PC-3 (cell line): ENCODE results near the gene HOXA6. TPM values are rescaled to one million over a fixed set of nuclear protein-coding genes. Genes with fewer than 3 reads are reported as not detected.

ENCODE experiments used
- ATAC-seq: fragments of 200-7000 bp; cut with Tn5 transposase; 2 replicates; pipeline ENCODE4 v1.9.1; 2020; ENCODE audit warnings: mild to moderate bottlenecking, moderate library complexity
- BruUV-seq: library from RNA; stranded (reverse); fragments of 400-500 nt; replicated peaks from 2 replicates; lab custom pipeline; 2021; lab: Mats Ljungman, UMichigan
- CTCF ChIA-PET: fragments of 300-600 bp; sonication (Branson Sonifier 250); formaldehyde crosslinking; loops from one replicate; lab custom pipeline; 2022; ENCODE audit warnings: antibody characterized with exemption; lab: Charles Lee
- POLR2A ChIA-PET: fragments of 300-600 bp; sonication (Branson Sonifier 250); formaldehyde crosslinking; loops from one replicate; lab custom pipeline; 2022; ENCODE audit warnings: antibody characterized with exemption; ENCODE audit not compliant: unreplicated experiment; lab: Charles Lee
- DNase-seq: peaks from one replicate; pipeline ENCODE4 v3.0.0-alpha.2; 2015
- H2AFZ ChIP-seq: fragments of 300-600 bp; sonication (generic); 2 replicates; pipeline ENCODE4 v1.6.0; 2016; ENCODE audit warnings: antibody characterized with exemption, low read length
- H3F3A ChIP-seq: fragments of 300-600 bp; sonication (generic); one replicate; pipeline ENCODE4 v1.6.0; 2017; ENCODE audit warnings: antibody characterized with exemption, low read length, control low read depth, mild to moderate bottlenecking; ENCODE audit not compliant: unreplicated experiment
- H3K27ac ChIP-seq: fragments of 300-600 bp; sonication (generic); 2 replicates; pipeline ENCODE4 v1.5.1; 2016; ENCODE audit warnings: mild to moderate bottlenecking, low read length
- H3K27me3 ChIP-seq: fragments of 300-600 bp; sonication (generic); 2 replicates; pipeline ENCODE4 v1.6.1; 2016; ENCODE audit warnings: low read length, mixed read lengths
- H3K36me3 ChIP-seq: fragments of 300-600 bp; sonication (generic); 2 replicates; pipeline ENCODE4 v1.6.1; 2016; ENCODE audit warnings: low read depth, mixed run types, low read length, mixed read lengths
- H3K4me1 ChIP-seq: fragments of 300-600 bp; sonication (generic); 2 replicates; pipeline ENCODE4 v1.5.1; 2016; ENCODE audit warnings: low read length; ENCODE audit not compliant: insufficient read depth
- H3K4me2 ChIP-seq: fragments of 300-600 bp; sonication (generic); 2 replicates; pipeline ENCODE4 v1.6.0; 2016; ENCODE audit warnings: low read length
- H3K4me3 ChIP-seq: fragments of 300-600 bp; sonication (generic); 2 replicates; pipeline ENCODE4 v1.5.1; 2016; ENCODE audit warnings: mild to moderate bottlenecking, low read length, mixed read lengths
- H3K79me2 ChIP-seq: fragments of 300-600 bp; sonication (generic); 2 replicates; pipeline ENCODE4 v1.6.1; 2017; ENCODE audit warnings: low read length, mixed read lengths
- H3K9ac ChIP-seq: fragments of 300-600 bp; sonication (generic); 2 replicates; pipeline ENCODE4 v1.6.0; 2016; ENCODE audit warnings: mild to moderate bottlenecking, low read length
- H3K9me2 ChIP-seq: fragments of 300-600 bp; sonication (generic); replicated peaks from 2 replicates; pipeline ENCODE4 v1.6.1; 2016; ENCODE audit warnings: mixed run types, low read length, mixed read lengths
- H3K9me3 ChIP-seq: fragments of 300-600 bp; sonication (generic); 2 replicates; pipeline ENCODE4 v1.6.1; 2016; ENCODE audit warnings: low read length, mixed read lengths
- H4K20me1 ChIP-seq: fragments of 300-600 bp; sonication (generic); 2 replicates; pipeline ENCODE4 v1.6.1; 2016; ENCODE audit warnings: low read length, mixed read lengths
- EZH2 ChIP-seq: fragments of 300-600 bp; sonication (generic); IDR thresholded peaks from one replicate; pipeline ENCODE4 v1.6.1; 2017; ENCODE audit warnings: antibody characterized with exemption, mild to moderate bottlenecking, low read length; ENCODE audit not compliant: unreplicated experiment
- EZH2phosphoT487 ChIP-seq: fragments of 300-600 bp; sonication (generic); IDR thresholded peaks from 2 replicates; pipeline ENCODE4 v1.6.1; 2018; ENCODE audit warnings: mild to moderate bottlenecking, antibody characterized with exemption, low read length, borderline replicate concordance
- intact Hi-C: fragments of 100-400 bp; cut with micrococcal nuclease; formaldehyde crosslinking; loops from 2 replicates; pipeline ENCODE4 v1.9.0; 2023
- total RNA-seq: library from RNA; depleted of rRNA; stranded (reverse); fragments of >200 nt; gene quantifications from 2 replicates; pipeline ENCODE4 v1.2.3, GENCODE V29; 2014
- TF ChIP-seq, protein P1 (sequence below): fragments of 300-600 bp; sonication (generic); conservative IDR thresholded peaks from 2 replicates; pipeline ENCODE4 v1.5.1; 2017; ENCODE audit warnings: antibody characterized with exemption, low read depth, mild to moderate bottlenecking, low read length

Gene HOXA6
- total RNA-seq, 1 experiment from 2014 or later, result 8.3 TPM

DNA sequence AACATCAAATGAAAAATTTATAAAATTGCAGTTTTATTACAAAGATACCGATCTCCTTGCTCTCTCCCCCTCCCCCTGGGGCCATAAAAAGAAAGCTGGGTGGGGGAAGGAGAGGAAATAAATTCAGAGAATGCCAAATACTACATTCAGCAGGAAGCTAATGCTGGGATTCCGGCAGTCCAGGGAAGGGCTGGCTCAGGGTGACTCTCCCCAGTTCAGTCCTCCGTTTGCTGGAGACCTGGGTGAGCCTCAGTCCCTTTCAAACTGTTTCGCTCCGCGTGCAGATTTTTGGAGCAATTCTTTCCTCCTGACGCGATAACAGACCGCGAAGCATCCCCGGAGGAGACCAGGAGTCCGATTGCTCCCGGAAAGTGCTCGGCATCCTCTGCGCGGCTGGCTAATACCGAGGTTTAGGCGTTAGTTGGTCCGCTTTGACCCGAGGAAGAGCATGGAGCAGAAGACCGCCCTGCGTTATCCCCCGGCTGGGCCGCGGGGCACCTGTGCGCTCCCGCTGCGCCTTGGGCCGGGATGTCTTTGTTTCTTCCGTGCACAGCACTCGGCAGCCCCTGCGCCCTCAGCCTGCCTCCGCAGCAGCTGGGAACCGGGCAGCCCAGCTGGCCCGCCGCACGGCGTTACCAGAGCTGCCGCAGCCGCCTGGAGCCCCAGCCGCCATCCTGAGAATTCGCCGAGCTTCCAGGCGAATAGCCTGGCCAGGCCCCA, 41.2 kb downstream of the HOXA6 start:
- no TSS peak for BruUV-seq
- Histone ChIP-seq H2AFZ (no peak overlapping the region), H3K27ac (no peak overlapping the region), H3K9ac (no peak overlapping the region), H3K9me2 (no peaks in the 10 kb centered on the region), H3F3A (no peaks in the 10 kb centered on the region), H3K4me3 (no peak overlapping the region), H3K4me1 (peaks cover 22% of the 10 kb centered on the region), H3K79me2 (peaks cover 19% of the 10 kb centered on the region), H3K27me3 (no peaks in the 10 kb centered on the region), H4K20me1 (no peaks in the 10 kb centered on the region), H3K36me3 (no peaks in the 10 kb centered on the region), H3K9me3 (no peaks in the 10 kb centered on the region), H3K4me2 (no peak overlapping the region)
- DNase-seq (no peak), ATAC-seq (no peak)
- intact Hi-C loops, result no loop called here
- ChIA-PET POLR2A (no interaction called here), CTCF (no interaction called here)
- TF ChIP-seq EZH2phosphoT487 (no peak), EZH2 (no peak)
- TF ChIP-seq, protein P1, sequence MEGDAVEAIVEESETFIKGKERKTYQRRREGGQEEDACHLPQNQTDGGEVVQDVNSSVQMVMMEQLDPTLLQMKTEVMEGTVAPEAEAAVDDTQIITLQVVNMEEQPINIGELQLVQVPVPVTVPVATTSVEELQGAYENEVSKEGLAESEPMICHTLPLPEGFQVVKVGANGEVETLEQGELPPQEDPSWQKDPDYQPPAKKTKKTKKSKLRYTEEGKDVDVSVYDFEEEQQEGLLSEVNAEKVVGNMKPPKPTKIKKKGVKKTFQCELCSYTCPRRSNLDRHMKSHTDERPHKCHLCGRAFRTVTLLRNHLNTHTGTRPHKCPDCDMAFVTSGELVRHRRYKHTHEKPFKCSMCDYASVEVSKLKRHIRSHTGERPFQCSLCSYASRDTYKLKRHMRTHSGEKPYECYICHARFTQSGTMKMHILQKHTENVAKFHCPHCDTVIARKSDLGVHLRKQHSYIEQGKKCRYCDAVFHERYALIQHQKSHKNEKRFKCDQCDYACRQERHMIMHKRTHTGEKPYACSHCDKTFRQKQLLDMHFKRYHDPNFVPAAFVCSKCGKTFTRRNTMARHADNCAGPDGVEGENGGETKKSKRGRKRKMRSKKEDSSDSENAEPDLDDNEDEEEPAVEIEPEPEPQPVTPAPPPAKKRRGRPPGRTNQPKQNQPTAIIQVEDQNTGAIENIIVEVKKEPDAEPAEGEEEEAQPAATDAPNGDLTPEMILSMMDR, result no peak

DNA sequence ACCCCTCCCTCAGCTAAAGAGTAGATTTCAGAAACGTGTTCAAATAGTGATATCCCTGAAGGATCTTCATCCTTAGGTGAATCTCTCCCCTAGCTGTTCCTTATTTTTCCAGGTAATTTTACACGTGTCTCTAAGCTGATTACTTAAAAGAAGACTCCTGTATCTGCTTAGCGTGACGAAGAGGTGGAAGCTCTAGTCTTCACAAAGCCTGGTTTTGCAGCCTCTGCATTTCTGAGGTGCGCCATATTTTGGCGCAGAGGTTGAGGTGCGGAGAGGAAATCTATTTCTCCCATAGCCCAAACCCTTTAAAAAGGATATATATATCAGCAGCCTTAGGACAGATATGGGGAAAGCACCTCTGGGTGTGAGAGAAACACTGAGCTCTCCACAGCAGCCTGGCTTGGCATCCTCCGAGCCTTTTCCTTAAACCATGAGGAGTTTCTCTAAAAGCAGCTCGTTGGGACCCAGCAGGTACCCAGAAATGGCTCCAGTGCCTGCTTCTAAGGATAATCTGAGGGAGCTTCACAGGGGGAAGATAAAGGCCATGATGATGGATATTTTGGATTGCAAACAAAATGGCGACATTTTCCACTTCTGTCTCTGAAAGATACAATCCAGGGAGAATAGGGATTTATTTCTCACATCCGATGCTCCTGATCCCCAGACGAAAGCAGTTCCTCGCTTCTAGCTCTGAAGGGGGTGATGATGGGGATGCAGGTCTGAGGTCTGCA, 42.1 kb downstream of the HOXA6 start:
- ChIA-PET POLR2A (no interaction called here), CTCF (no interaction called here)
- Histone ChIP-seq H3K4me3 (no peak overlapping the region), H3K4me1 (peaks cover 14% of the 10 kb centered on the region), H3K36me3 (0 out of 2 replicates have a peak, but pooled peaks cover 4% of the 10 kb centered on the region), H3F3A (no peaks in the 10 kb centered on the region), H3K27me3 (no peaks in the 10 kb centered on the region), H2AFZ (no peak overlapping the region), H3K9me2 (no peaks in the 10 kb centered on the region), H4K20me1 (no peaks in the 10 kb centered on the region), H3K9me3 (no peaks in the 10 kb centered on the region), H3K4me2 (no peak overlapping the region), H3K9ac (no peak overlapping the region), H3K27ac (no peak overlapping the region), H3K79me2 (peaks cover 13% of the 10 kb centered on the region; the same call in 1 of the 2 replicates)
- no TSS peak for BruUV-seq
- DNase-seq, result no peak
- TF ChIP-seq EZH2 (no peak), EZH2phosphoT487 (no peak)
- TF ChIP-seq, protein P1, result no peak
- no peak for ATAC-seq
- intact Hi-C loops, result no loop called here
